GM12878 (cell line): ENCODE results near the gene FAM111B.
"Not testable (repeated sequence)": the region's sequence is repeated elsewhere in the genome, so short reads cannot be mapped to it uniquely, and the experiment has no call there.

Experiments used
- EP300 ChIP-seq, 2 experiments: fragments of 150-350 bp in 1 of 2; IDR thresholded peaks; 2 replicates each; pipeline ENCODE4 v1.6.1; 2011 to 2012; ENCODE audit warnings: low read depth in 2 of 2, low read length in 2 of 2, borderline replicate concordance in 1 of 2, improper control_type of control experiment in 1 of 2, inconsistent platforms in 1 of 2; ENCODE audit not compliant: control insufficient read depth in 1 of 2
- EZH2 ChIP-seq: IDR thresholded peaks from 2 replicates; pipeline ENCODE4 v1.6.1; 2012; ENCODE audit warnings: low read depth, mild to moderate bottlenecking, control low read depth, inconsistent platforms, low read length, borderline replicate concordance; ENCODE audit not compliant: control insufficient read depth
- NFXL1 ChIP-seq: fragments of 450-650 bp; IDR thresholded peaks from 2 replicates; pipeline ENCODE4 v1.6.1; 2017; ENCODE audit warnings: antibody characterized with exemption, mild to moderate bottlenecking, borderline replicate concordance
- POLR2A ChIP-seq: IDR thresholded peaks from 2 replicates; pipeline ENCODE4 v1.6.1; 2011; ENCODE audit warnings: low read depth, mild to moderate bottlenecking, low read length
- POLR2AphosphoS5 ChIP-seq: IDR thresholded peaks from 2 replicates; pipeline ENCODE4 v1.6.1; 2011; ENCODE audit warnings: mild to moderate bottlenecking, low read length, inconsistent platforms
- RAD21 ChIP-seq: IDR thresholded peaks from 2 replicates; pipeline ENCODE4 v1.6.1; 2011; ENCODE audit warnings: mild to moderate bottlenecking, low read depth, low read length, moderate library complexity; ENCODE audit not compliant: insufficient read depth
- TAF1 ChIP-seq: IDR thresholded peaks from 2 replicates; pipeline ENCODE4 v1.6.1; 2011; ENCODE audit warnings: mild to moderate bottlenecking, low read depth, low read length, borderline replicate concordance
- ZNF274 ChIP-seq: IDR thresholded peaks from one replicate; pipeline ENCODE4 v1.8.0; 2011; ENCODE audit not compliant: insufficient read length, insufficient read depth
- TF ChIP-seq, protein P1 (sequence below), 3 experiments: IDR thresholded peaks in 2 of 3; conservative IDR thresholded peaks in 1 of 3; 2 replicates each; pipeline ENCODE4 v1.5.1; 2011; ENCODE audit warnings: low read depth in 3 of 3, low read length in 3 of 3, mild to moderate bottlenecking in 3 of 3, control low read depth in 2 of 3, moderate library complexity in 2 of 3, inconsistent platforms in 1 of 3, mixed read lengths in 1 of 3; ENCODE audit not compliant: control insufficient read depth in 2 of 3, insufficient read depth in 1 of 3; ENCODE audit errors: extremely low read depth in 1 of 3

DNA sequence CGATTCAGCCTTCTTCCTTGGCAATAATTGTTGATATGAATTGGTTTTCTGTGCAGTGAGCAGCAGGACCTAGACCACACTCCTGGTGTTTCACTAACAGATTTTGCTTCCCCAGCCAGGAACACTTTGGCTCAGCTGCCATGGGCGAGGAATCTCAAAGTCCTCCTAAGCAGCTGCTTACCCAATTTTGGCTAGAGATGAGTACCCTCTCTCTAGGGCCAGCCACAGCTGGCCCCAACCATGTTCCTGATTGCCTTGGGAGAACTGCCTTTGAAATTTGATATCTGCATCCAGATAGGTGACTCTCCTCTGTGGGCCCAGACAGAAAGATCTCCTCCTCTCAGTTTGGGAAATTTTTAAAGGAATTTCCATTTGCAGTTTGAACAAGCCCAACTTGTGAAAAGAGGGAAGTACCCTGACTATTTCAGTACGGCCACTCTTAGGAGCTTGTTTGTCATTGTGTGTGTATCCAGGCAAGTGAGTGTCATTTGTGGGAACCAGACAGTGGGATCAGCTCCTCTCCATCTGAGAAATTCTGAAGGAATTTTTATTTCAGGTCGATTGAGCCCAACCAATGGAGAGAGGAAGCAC, 25.5 kb upstream of the FAM111B start:
- TF ChIP-seq, protein P1, sequence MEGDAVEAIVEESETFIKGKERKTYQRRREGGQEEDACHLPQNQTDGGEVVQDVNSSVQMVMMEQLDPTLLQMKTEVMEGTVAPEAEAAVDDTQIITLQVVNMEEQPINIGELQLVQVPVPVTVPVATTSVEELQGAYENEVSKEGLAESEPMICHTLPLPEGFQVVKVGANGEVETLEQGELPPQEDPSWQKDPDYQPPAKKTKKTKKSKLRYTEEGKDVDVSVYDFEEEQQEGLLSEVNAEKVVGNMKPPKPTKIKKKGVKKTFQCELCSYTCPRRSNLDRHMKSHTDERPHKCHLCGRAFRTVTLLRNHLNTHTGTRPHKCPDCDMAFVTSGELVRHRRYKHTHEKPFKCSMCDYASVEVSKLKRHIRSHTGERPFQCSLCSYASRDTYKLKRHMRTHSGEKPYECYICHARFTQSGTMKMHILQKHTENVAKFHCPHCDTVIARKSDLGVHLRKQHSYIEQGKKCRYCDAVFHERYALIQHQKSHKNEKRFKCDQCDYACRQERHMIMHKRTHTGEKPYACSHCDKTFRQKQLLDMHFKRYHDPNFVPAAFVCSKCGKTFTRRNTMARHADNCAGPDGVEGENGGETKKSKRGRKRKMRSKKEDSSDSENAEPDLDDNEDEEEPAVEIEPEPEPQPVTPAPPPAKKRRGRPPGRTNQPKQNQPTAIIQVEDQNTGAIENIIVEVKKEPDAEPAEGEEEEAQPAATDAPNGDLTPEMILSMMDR (IDR thresholded peaks at IDR 0.05 in 2 of 3, conservative IDR thresholded peaks at IDR 0.05 in 1 of 3; ENCODE audit: control insufficient read depth in 2 of 3, extremely low read depth in 1 of 3, insufficient read depth in 1 of 3, low read depth in 3 of 3, low read length in 3 of 3): not testable (repeated sequence)
- not testable (repeated sequence) for TF ChIP-seq POLR2AphosphoS5; ZNF274; TAF1; EP300 (IDR thresholded peaks at IDR 0.05; ENCODE audit: borderline replicate concordance in 1 of 2, control insufficient read depth in 1 of 2, low read depth in 2 of 2, low read length in 2 of 2); POLR2A; RAD21; EZH2; NFXL1
